Retinal pigment epithelial cell (primary cell): Measurements from ENCODE around the gene CPA5.

ENCODE experiments used
- DNase-seq: peaks from one replicate; pipeline ENCODE4 v3.0.0-alpha.2; 2010; ENCODE audit warnings: low read depth
- H3K4me3 ChIP-seq: 2 replicates; pipeline ENCODE4 v1.5.1; 2011; ENCODE audit warnings: mild to moderate bottlenecking, low read length, control low read depth, moderate library complexity
- CTCF ChIP-seq: conservative IDR thresholded peaks from 2 replicates; pipeline ENCODE4 v1.5.1; 2011; ENCODE audit warnings: low read depth, low read length, control low read depth, inconsistent platforms

Gene CPA5

GRCh38 chr7:130333832-130334231 lies 10.8 kb upstream of the CPA5 start:
- no peak for TF ChIP-seq CTCF
- DNase-seq, result no peak
- H3K4me3 ChIP-seq, result no peak overlapping the region

DNA sequence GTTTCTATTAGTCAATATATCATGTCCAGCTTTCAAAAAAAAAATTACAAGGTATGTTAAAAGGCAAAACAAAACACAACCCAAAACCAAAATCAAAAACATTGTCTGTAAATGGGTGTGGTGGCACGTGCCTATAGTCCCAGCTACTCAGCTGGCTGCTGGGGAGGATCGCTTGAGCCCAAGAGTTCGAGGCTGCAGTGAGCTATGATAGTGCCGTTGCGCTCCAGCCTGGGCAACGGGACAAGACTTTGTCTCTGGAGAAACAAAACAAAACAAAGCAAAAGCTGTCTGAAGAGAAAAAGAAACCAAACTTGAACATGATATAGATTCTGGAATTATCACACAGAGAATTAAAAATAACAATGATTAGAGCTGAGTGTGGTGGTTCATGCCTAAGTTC lies 10.3 kb upstream of the CPA5 start:
- H3K4me3 ChIP-seq, result no peak overlapping the region
- no peak for DNase-seq
- TF ChIP-seq CTCF, result no peak

DNA sequence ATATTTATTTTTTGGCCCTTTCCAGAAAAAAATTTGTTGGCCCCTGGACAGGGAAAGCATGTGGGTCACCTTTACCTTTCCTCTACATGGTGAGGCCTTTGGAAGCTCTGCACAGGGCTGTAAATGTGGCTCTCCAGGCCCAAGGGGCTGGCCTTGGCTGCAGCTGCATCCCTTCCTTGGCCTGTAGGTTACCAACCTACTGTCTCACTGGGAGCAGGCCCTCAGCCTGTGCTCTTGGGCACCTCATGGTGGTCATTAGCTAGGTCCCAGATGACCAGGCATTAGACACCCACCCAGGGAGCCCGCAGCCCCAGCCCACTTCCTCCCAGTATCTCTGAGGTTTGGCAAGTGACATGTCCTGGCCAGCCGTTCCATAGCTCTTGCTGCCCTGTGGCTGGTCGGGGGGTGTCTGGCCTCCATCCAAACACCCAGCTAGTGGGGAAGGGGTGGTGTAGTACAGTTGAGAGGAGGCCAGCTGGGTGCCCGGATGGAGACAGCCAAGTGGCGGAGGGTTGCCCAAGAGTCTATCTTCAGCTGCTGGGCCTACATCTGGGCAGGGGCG lies 7.1 kb upstream of the CPA5 start:
- DNase-seq, result no peak
- no peak for TF ChIP-seq CTCF
- H3K4me3 ChIP-seq, result no peak overlapping the region

DNA sequence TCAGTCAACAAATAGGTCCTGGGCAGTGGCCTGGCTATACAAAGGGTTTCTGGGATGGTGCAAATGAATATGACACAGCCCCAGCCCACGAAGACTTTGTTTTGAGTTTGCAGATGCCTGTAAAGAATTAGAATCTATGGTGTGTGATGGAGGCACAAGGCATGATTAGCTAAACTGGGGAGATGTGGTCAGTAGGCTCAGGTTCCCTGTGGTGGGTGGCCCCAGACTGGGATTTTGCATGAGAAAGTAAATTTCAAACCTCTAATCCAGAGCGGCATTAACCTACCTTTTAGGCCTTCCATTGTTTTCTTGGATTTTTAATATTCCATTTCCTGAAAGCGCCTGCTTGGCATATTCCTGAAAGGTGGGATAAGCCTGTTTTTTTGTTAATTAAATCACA lies 6.4 kb upstream of the CPA5 start:
- H3K4me3 ChIP-seq, result no peak overlapping the region
- TF ChIP-seq CTCF, result no peak
- DNase-seq, result no peak

DNA sequence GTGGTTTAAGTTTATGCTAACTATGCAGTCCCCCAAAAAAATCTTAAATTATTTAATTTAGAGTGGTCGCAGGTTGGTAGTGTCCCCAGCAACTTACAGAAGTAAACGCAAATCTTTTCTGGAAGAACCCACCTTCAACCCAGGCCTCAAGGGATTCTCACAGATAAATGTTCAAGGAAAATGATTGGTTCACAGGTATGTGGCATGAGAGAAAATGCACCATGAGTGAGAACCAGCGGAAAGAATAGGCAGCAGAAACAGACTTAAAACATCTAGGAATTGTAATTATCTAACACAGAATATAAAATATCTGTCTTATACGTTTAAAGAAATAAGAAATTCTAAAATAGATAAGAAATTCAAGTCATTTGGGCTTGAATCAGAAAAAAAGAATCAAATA lies 2.7 kb upstream of the CPA5 start:
- no peak for DNase-seq
- no peak overlapping the region for H3K4me3 ChIP-seq
- TF ChIP-seq CTCF, result no peak

GRCh38 chr7:130342701-130343380 lies 1.8 kb upstream of the CPA5 start:
- no peak for TF ChIP-seq CTCF
- DNase-seq, result no peak
- no peak overlapping the region for H3K4me3 ChIP-seq

DNA sequence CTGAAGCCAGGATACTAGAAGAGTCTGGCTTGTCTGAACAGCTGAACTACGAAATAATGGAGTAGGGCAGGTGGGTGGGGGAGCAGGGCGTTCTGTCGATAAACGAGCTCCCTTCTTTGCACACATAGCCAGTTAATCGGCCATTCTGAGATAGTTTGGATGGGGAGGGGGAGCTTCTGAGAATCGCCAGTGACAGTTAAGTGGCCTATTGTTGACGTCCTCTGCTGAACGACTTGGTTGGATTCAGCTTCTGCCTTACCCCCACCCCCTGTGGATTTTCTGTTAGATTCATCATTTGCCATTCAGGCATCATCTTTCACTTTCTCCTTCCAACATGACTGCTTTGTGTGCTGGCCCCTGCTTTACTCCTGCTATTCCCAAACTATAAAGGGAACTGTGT lies 520 bp downstream of the CPA5 start:
- no peak for TF ChIP-seq CTCF
- no peak overlapping the region for H3K4me3 ChIP-seq
- no peak for DNase-seq
